GM10248 (cell line): ENCODE measurements around the gene SLAMF8.

Experiments
- CTCF ChIA-PET: fragments of 300-600 bp; sonication (Branson Sonifier 250); formaldehyde crosslinking; extraction: SDS; loops from one replicate; lab custom pipeline; 2021; ENCODE audit warnings: antibody characterized with exemption; lab: Yijun Ruan, JAX
- POLR2A ChIA-PET: fragments of 350-650 bp; sonication (Branson Sonifier 250); formaldehyde crosslinking; extraction: SDS; loops from one replicate; lab custom pipeline; 2020; ENCODE audit warnings: antibody characterized with exemption; lab: Yijun Ruan, JAX
- DNase-seq: peaks from one replicate; pipeline ENCODE4 v3.0.0; 2012; ENCODE audit errors: extremely low spot score
- CTCF ChIP-seq: IDR thresholded peaks from 2 replicates; pipeline ENCODE4 v1.5.1; 2012; ENCODE audit warnings: mild to moderate bottlenecking, low read depth; ENCODE audit errors: extremely low read depth, missing control alignments, control extremely low read depth

The SLAMF8 gene

GRCh38 chr1:159830722-159831121, 4.0 kb downstream of the SLAMF8 start:
- CTCF ChIA-PET, result interaction anchor here (2.1 to 2.8 kb wide), 2 partner anchors 11 to 32 kb away, joined by 8 to 9 read pairs; no protein-coding TSS in a partner anchor
- no peak for DNase-seq
- POLR2A ChIA-PET, result no interaction called here
- TF ChIP-seq CTCF, result no peak

GRCh38 chr1:159831412-159832141, 4.9 kb downstream of the SLAMF8 start:
- ChIA-PET POLR2A (no interaction called here), CTCF (interaction anchor here (0.9 to 2.9 kb wide), 11 partner anchors 8 to 699 kb away, joined by 3 to 10 read pairs (median 4); no protein-coding TSS in a partner anchor)
- no peak for DNase-seq
- no peak for TF ChIP-seq CTCF

GRCh38 chr1:159832309-159832708, 5.6 kb downstream of the SLAMF8 start:
- no peak for TF ChIP-seq CTCF
- ChIA-PET CTCF (interaction anchor here (0.9 to 2.9 kb wide), 10 partner anchors 9 to 700 kb away, joined by 3 to 10 read pairs (median 4); no protein-coding TSS in a partner anchor), POLR2A (no interaction called here)
- no peak for DNase-seq

- DNase-seq, result no peak
- TF ChIP-seq CTCF, result no peak
- ChIA-PET POLR2A (no interaction called here), CTCF (interaction anchor here (1.6 to 1.8 kb wide), 2 partner anchors 12 to 55 kb away, joined by 5 to 7 read pairs; no protein-coding TSS in a partner anchor)
These were observed 8.7 kb downstream of the SLAMF8 start for GRCh38 chr1:159835356-159835755.

GRCh38 chr1:159835862-159836525, 9.3 kb downstream of the SLAMF8 start:
- DNase-seq, result no peak
- ChIA-PET POLR2A (no interaction called here), CTCF (interaction anchor here (0.8 to 1.8 kb wide), 4 partner anchors 11 to 184 kb away, joined by 3 to 7 read pairs (median 5); no protein-coding TSS in a partner anchor)
- TF ChIP-seq CTCF, result no peak

GRCh38 chr1:159838715-159839114, 12.0 kb downstream of the SLAMF8 start:
- ChIA-PET CTCF (interaction anchor here (1.5 kb wide), 1 partner anchor 40 kb away, joined by 6 read pairs; no protein-coding TSS in a partner anchor), POLR2A (no interaction called here)
- no peak for DNase-seq
- no peak for TF ChIP-seq CTCF
